Panc1 (cell line): ENCODE measurements around the gene SERTAD3. TPM values are rescaled to one million over a fixed set of nuclear protein-coding genes. Genes with fewer than 3 reads are reported as not detected.

ENCODE experiments used
- ATAC-seq: fragments of 200-7000 bp; cut with Tn5 transposase; 2 replicates; pipeline ENCODE4 v1.9.1; 2020; ENCODE audit warnings: mild to moderate bottlenecking, moderate library complexity
- BruUV-seq: library from RNA; stranded (reverse); fragments of 400-500 nt; replicated peaks from 2 replicates; lab custom pipeline; 2021; lab: Mats Ljungman, UMichigan
- CTCF ChIA-PET: fragments of 300-600 bp; sonication (Branson Sonifier 250); formaldehyde crosslinking; loops from one replicate; lab custom pipeline; 2022; ENCODE audit warnings: antibody characterized with exemption; lab: Charles Lee
- POLR2A ChIA-PET: fragments of 300-600 bp; sonication (Branson Sonifier 250); formaldehyde crosslinking; loops from one replicate; lab custom pipeline; 2022; ENCODE audit warnings: antibody characterized with exemption; lab: Charles Lee
- DNase-seq: peaks from one replicate; pipeline ENCODE4 v3.0.0-alpha.2; 2010; ENCODE audit warnings: low read depth, low spot score
- H3K27ac ChIP-seq: 2 replicates; pipeline ENCODE4 v1.5.1; 2011; ENCODE audit warnings: mild to moderate bottlenecking, low read length, inconsistent platforms
- H3K27me3 ChIP-seq: fragments of 200-500 bp; sonication (Bioruptor generic); 2 replicates; pipeline ENCODE4 v1.6.0; 2014; ENCODE audit warnings: low read length, inconsistent platforms; ENCODE audit not compliant: control insufficient read depth, insufficient read depth
- H3K36me3 ChIP-seq: fragments of 200-500 bp; sonication (Bioruptor generic); 2 replicates; pipeline ENCODE4 v1.5.1; 2014; ENCODE audit warnings: inconsistent platforms, mild to moderate bottlenecking, low read length, moderate library complexity; ENCODE audit not compliant: control insufficient read depth, insufficient read depth
- H3K4me1 ChIP-seq: 2 replicates; pipeline ENCODE4 v1.5.1; 2011; ENCODE audit warnings: inconsistent platforms, mild to moderate bottlenecking, low read length, moderate library complexity; ENCODE audit not compliant: control insufficient read depth, insufficient read depth
- H3K4me3 ChIP-seq, 2 experiments: 2 replicates each; pipeline ENCODE4 v1.5.1; 2011 to 2012; ENCODE audit warnings: low read depth in 2 of 2, low read length in 2 of 2, mild to moderate bottlenecking in 2 of 2, inconsistent platforms in 1 of 2, moderate library complexity in 1 of 2
- H3K9me3 ChIP-seq: fragments of 200-500 bp; sonication (Bioruptor generic); 2 replicates; pipeline ENCODE4 v1.5.1; 2014; ENCODE audit warnings: low read depth, mild to moderate bottlenecking, inconsistent platforms, low read length, moderate library complexity; ENCODE audit not compliant: control insufficient read depth, insufficient read depth
- CTCF ChIP-seq: fragments of 450-650 bp; IDR thresholded peaks from 2 replicates; pipeline ENCODE4 v1.5.1; 2017; ENCODE audit warnings: mild to moderate bottlenecking
- POLR2AphosphoS5 ChIP-seq: IDR thresholded peaks from 2 replicates; pipeline ENCODE4 v1.6.1; 2012; ENCODE audit warnings: mild to moderate bottlenecking, low read depth, low read length, moderate library complexity
- REST ChIP-seq, 2 experiments: IDR thresholded peaks; 2 replicates each; pipeline ENCODE4 v1.6.1; 2011 to 2012; ENCODE audit warnings: low read depth in 2 of 2, control low read depth in 1 of 2, low read length in 1 of 2, mild to moderate bottlenecking in 1 of 2, moderate library complexity in 1 of 2; ENCODE audit not compliant: insufficient read depth in 1 of 2
- SIN3A ChIP-seq: IDR thresholded peaks from 2 replicates; pipeline ENCODE4 v1.6.1; 2012; ENCODE audit warnings: low read depth, mild to moderate bottlenecking, low read length, moderate library complexity, borderline replicate concordance; ENCODE audit not compliant: insufficient read depth
- TCF7L2 ChIP-seq: IDR thresholded peaks from 2 replicates; pipeline ENCODE4 v1.6.1; 2011; ENCODE audit warnings: mild to moderate bottlenecking, low read depth, low read length, inconsistent platforms
- in situ Hi-C: cut with HindIII; loops from 2 replicates; pipeline ENCODE4 v1.10.0; 2016; ENCODE audit warnings: low sequenced_read_pairs, low pct_unique_long_range_greater_than_20kb
- intact Hi-C: fragments of 100-400 bp; cut with micrococcal nuclease; formaldehyde crosslinking; loops from one replicate; pipeline ENCODE4 v1.10.0; 2022; ENCODE audit not compliant: unreplicated experiment
- total RNA-seq: library from RNA; stranded (reverse); gene quantifications from one replicate; pipeline ENCODE4 v1.2.1, GENCODE V29; 2021; ENCODE audit not compliant: unreplicated experiment

The SERTAD3 gene
- total RNA-seq, 1 experiment from 2014 or later: 35.7 TPM

- H3K4me3 ChIP-seq: no peak overlapping the region
- no peak for ATAC-seq
- H3K9me3 ChIP-seq: no peaks in the 10 kb centered on the region
- ChIA-PET POLR2A (no interaction called here), CTCF (no interaction called here)
- no TSS peak for BruUV-seq
- H3K27ac ChIP-seq: no peak overlapping the region
- H3K4me1 ChIP-seq: no peaks in the 10 kb centered on the region
- intact Hi-C loops: no loop called here
- in situ Hi-C loops: no loop called here
- DNase-seq: no peak
- TF ChIP-seq REST (IDR thresholded peaks at IDR 0.05; ENCODE audit: insufficient read depth in 1 of 2, low read depth in 2 of 2, low read length in 1 of 2) (no peak), SIN3A (no peak), TCF7L2 (no peak), POLR2AphosphoS5 (no peak), CTCF (no peak)
- H3K36me3 ChIP-seq: no peaks in the 10 kb centered on the region
- H3K27me3 ChIP-seq: no peaks in the 10 kb centered on the region
Observed at GRCh38 chr19:40393894-40394815, 50.0 kb downstream of the SERTAD3 start.

- Histone ChIP-seq H3K9me3 (no peaks in the 10 kb centered on the region), H3K27me3 (no peaks in the 10 kb centered on the region), H3K4me3 (no peak overlapping the region), H3K36me3 (no peaks in the 10 kb centered on the region), H3K27ac (no peak overlapping the region), H3K4me1 (no peaks in the 10 kb centered on the region)
- TF ChIP-seq TCF7L2 (no peak), REST (IDR thresholded peaks at IDR 0.05; ENCODE audit: insufficient read depth in 1 of 2, low read depth in 2 of 2, low read length in 1 of 2) (no peak)
- intact Hi-C loops (no loop called here), in situ Hi-C loops (no loop called here)
- ChIA-PET CTCF (no interaction called here), POLR2A (no interaction called here)
- DNase-seq (no peak), ATAC-seq (peak; percentile 67)
- no TSS peak for BruUV-seq
Observed at GRCh38 chr19:40392894-40393517, 51.1 kb downstream of the SERTAD3 start.
